GM12878 (cell line): Measurements from ENCODE around the gene SYT12. TPM values are rescaled to one million over a fixed set of nuclear protein-coding genes. Genes with fewer than 3 reads are reported as not detected.

Source experiments
- ATAC-seq: fragments of 200-7000 bp; cut with Tn5 transposase; 3 replicates; pipeline ENCODE4 v1.9.1; 2020; ENCODE audit warnings: mild to moderate bottlenecking, moderate library complexity
- BruUV-seq: library from RNA; stranded (reverse); fragments of 400-500 nt; replicated peaks from 2 replicates; lab custom pipeline; 2021; lab: Mats Ljungman, UMichigan
- CTCF ChIA-PET: fragments of 300-600 bp; sonication (Branson Sonifier 250); formaldehyde crosslinking; extraction: SDS; loops from one replicate; lab custom pipeline; 2021; ENCODE audit warnings: inconsistent platforms; lab: Yijun Ruan, JAX
- POLR2A ChIA-PET: fragments of 350-600 bp; formaldehyde crosslinking; extraction: SDS; loops from one replicate; lab custom pipeline; 2021; ENCODE audit warnings: inconsistent platforms; lab: Charles Lee
- RAD21 ChIA-PET: fragments of 300-600 bp; sonication (Branson Sonifier 250); formaldehyde crosslinking; loops from one replicate; lab custom pipeline; 2023; ENCODE audit warnings: antibody characterized with exemption; ENCODE audit not compliant: unreplicated experiment; lab: Charles Lee
- SMC1A ChIA-PET: fragments of 300-600 bp; sonication (Branson Sonifier 250); formaldehyde crosslinking; loops from one replicate; lab custom pipeline; 2023; ENCODE audit not compliant: unreplicated experiment, uncharacterized antibody; lab: Charles Lee
- DNase-seq: peaks from one replicate; pipeline ENCODE4 v3.0.0-alpha.2; 2011; ENCODE audit warnings: low read depth, low spot score
- FAIRE-seq: peaks from 3 replicates; lab custom pipeline; 2011; peaks lifted over from hg19 to GRCh38; lab: Jason Lieb, UNC
- H2AFZ ChIP-seq: 2 replicates; pipeline ENCODE4 v1.6.0; 2011; ENCODE audit warnings: low read depth, low read length, control low read depth; ENCODE audit not compliant: control insufficient read depth
- H3K27ac ChIP-seq: 2 replicates; pipeline ENCODE4 v1.5.1; 2011; ENCODE audit warnings: control low read depth; ENCODE audit not compliant: control insufficient read depth, insufficient read depth
- H3K27me3 ChIP-seq, 2 experiments: replicated peaks in 1 of 2; 2 replicates each; pipeline versions ENCODE4 v1.6.0 to v1.6.1; 2011; ENCODE audit warnings: low read length in 1 of 2; ENCODE audit not compliant: control insufficient read depth in 2 of 2, insufficient read depth in 2 of 2
- H3K36me3 ChIP-seq, 2 experiments: 2 replicates each; pipeline ENCODE4 v1.5.1; 2011; ENCODE audit warnings: low read length in 1 of 2; ENCODE audit not compliant: control insufficient read depth in 2 of 2, insufficient read depth in 2 of 2
- H3K4me1 ChIP-seq: 2 replicates; pipeline ENCODE4 v1.6.1; 2011; ENCODE audit warnings: mild to moderate bottlenecking, low read length, moderate library complexity, mixed read lengths; ENCODE audit not compliant: control insufficient read depth, insufficient read depth
- H3K4me2 ChIP-seq: 2 replicates; pipeline ENCODE4 v1.6.0; 2011; ENCODE audit warnings: control low read depth; ENCODE audit not compliant: control insufficient read depth, insufficient read depth
- H3K4me3 ChIP-seq: fragments of 200-600 bp; sonication (generic); 2 replicates; pipeline ENCODE4 v1.5.1; 2016
- H3K79me2 ChIP-seq: 2 replicates; pipeline ENCODE4 v1.6.0; 2011; ENCODE audit warnings: low read length; ENCODE audit not compliant: control insufficient read depth, insufficient read depth
- H3K9ac ChIP-seq: 2 replicates; pipeline ENCODE4 v1.8.0; 2011; ENCODE audit warnings: low read length, control low read depth, mixed read lengths; ENCODE audit not compliant: control insufficient read depth, insufficient read depth
- H3K9me3 ChIP-seq: replicated peaks from 3 replicates; pipeline ENCODE4 v1.5.1; 2011; ENCODE audit warnings: mild to moderate bottlenecking, low read length; ENCODE audit not compliant: control insufficient read depth, insufficient read depth
- H4K20me1 ChIP-seq: 2 replicates; pipeline ENCODE4 v1.6.0; 2011; ENCODE audit not compliant: control insufficient read depth, insufficient read depth
- BACH1 ChIP-seq: fragments of 450-650 bp; IDR thresholded peaks from 2 replicates; pipeline ENCODE4 v1.6.1; 2017; ENCODE audit warnings: mild to moderate bottlenecking, borderline replicate concordance
- BHLHE40 ChIP-seq, 2 experiments: fragments of 450-650 bp in 1 of 2; IDR thresholded peaks; 2 replicates each; pipeline ENCODE4 v1.6.1; 2011 to 2017; ENCODE audit warnings: low read depth in 2 of 2, borderline replicate concordance in 1 of 2, improper control_type of control experiment in 1 of 2, low read length in 1 of 2, mild to moderate bottlenecking in 1 of 2
- BMI1 ChIP-seq: fragments of 450-650 bp; IDR thresholded peaks from 2 replicates; pipeline ENCODE4 v1.6.1; 2016; ENCODE audit warnings: mild to moderate bottlenecking, moderate library complexity, borderline replicate concordance
- ESRRA ChIP-seq: IDR thresholded peaks from 2 replicates; pipeline ENCODE4 v1.6.1; 2012; ENCODE audit warnings: mild to moderate bottlenecking, low read length, improper control_type of control experiment
- IKZF1 ChIP-seq: fragments of 450-650 bp; conservative IDR thresholded peaks from 2 replicates; pipeline ENCODE4 v1.6.1; 2017; ENCODE audit warnings: antibody characterized with exemption, mild to moderate bottlenecking
- KAT2A ChIP-seq: conservative IDR thresholded peaks from 2 replicates; pipeline ENCODE4 v1.6.1; 2011; ENCODE audit warnings: low read depth, low read length; ENCODE audit not compliant: control insufficient read depth
- NFYA ChIP-seq: IDR thresholded peaks from 2 replicates; pipeline ENCODE4 v1.6.1; 2011; ENCODE audit warnings: low read depth, mild to moderate bottlenecking, low read length, improper control_type of control experiment, borderline replicate concordance
- NR2F1 ChIP-seq: fragments of 450-650 bp; conservative IDR thresholded peaks from 2 replicates; pipeline ENCODE4 v1.6.1; 2017; ENCODE audit warnings: mild to moderate bottlenecking
- RELA ChIP-seq: fragments of 450-650 bp; IDR thresholded peaks from 2 replicates; pipeline ENCODE4 v1.8.0; 2014; ENCODE audit warnings: borderline replicate concordance; ENCODE audit not compliant: partially characterized antibody
- SP1 ChIP-seq: IDR thresholded peaks from one replicate; pipeline ENCODE4 v1.6.1; 2011; ENCODE audit warnings: low read depth, low read length
- TCF7 ChIP-seq: IDR thresholded peaks from 2 replicates; pipeline ENCODE4 v1.6.1; 2014; ENCODE audit warnings: antibody characterized with exemption, borderline replicate concordance
- ZNF274 ChIP-seq: IDR thresholded peaks from one replicate; pipeline ENCODE4 v1.8.0; 2011; ENCODE audit not compliant: insufficient read length, insufficient read depth
- ZNF592 ChIP-seq: fragments of 450-650 bp; IDR thresholded peaks from 2 replicates; pipeline ENCODE4 v1.6.1; 2017; ENCODE audit warnings: mild to moderate bottlenecking, moderate library complexity
- WGBS: methylation state at CpG from one replicate; pipeline ENCODE4 v1.1.6; 2016; ENCODE audit warnings: low lambda C conversion rate; ENCODE audit not compliant: insufficient replicate concordance, insufficient coverage; ENCODE audit errors: missing lambda C conversion rate; 5-methylcytosine and 5-hydroxymethylcytosine counted together
- in situ Hi-C: fragments of 300-500 bp; cut with MboI; formaldehyde crosslinking; loops from 9 replicates; pipeline ENCODE4 v1.14.3; 2018; ENCODE audit warnings: mixed read lengths
- intact Hi-C: fragments of 100-400 bp; cut with micrococcal nuclease; formaldehyde crosslinking; loops from one replicate; pipeline ENCODE4 v1.14.2; 2022; ENCODE audit not compliant: unreplicated experiment
- polyA plus RNA-seq, 11 experiments: library from polyadenylated mRNA; depleted of rRNA in 4 of 11; unstranded in 6 of 11; stranded (reverse) in 5 of 11; fragments of >200 nt; fragmentation: Nextera tagmentation in 4 of 11; fragmentation: Illumina TruSeq in 1 of 11; extraction: Ambion mirVana in 4 of 11; extraction: Trizol in 1 of 11; gene quantifications; 1 replicate in 1 of 11; 2 replicates in 10 of 11; pipeline versions ENCODE4 v1.2.1 to v1.2.3, GENCODE V29; 2011 to 2016; ENCODE audit warnings: inconsistent platforms in 2 of 11, missing spikeins in 2 of 11, low read depth in 1 of 11
- total RNA-seq, 4 experiments: library from RNA; depleted of rRNA in 3 of 4; stranded (reverse); fragments of >200 nt in 3 of 4; fragmentation: Illumina TruSeq in 1 of 4; extraction: Trizol in 1 of 4; gene quantifications; 2 replicates each; pipeline versions ENCODE4 v1.2.1 to v1.2.3, GENCODE V29; 2013 to 2021
- TF ChIP-seq, protein P1 (sequence below): IDR thresholded peaks from 2 replicates; pipeline ENCODE4 v1.6.1; 2011; ENCODE audit warnings: borderline replicate concordance, low read depth, mild to moderate bottlenecking, moderate library complexity, mixed read lengths, low read length; ENCODE audit not compliant: insufficient read depth; ENCODE audit errors: extremely low read length
- TF ChIP-seq, protein P2 (sequence below): fragments of 450-650 bp; IDR thresholded peaks from 2 replicates; pipeline ENCODE4 v1.6.1; 2017; ENCODE audit warnings: mild to moderate bottlenecking, low read depth, inconsistent platforms; ENCODE audit not compliant: poor library complexity, severe bottlenecking

Gene SYT12
- total and polyA plus RNA-seq, 10 of the 15 experiments (the other 5 are each of a cell fraction or from before 2014, with no cell fraction given), result 0.02 to 2.3 (median 0.84) TPM; not detected in 1

- POLR2A ChIA-PET, result no interaction called here
- H3K4me2 ChIP-seq, result no peak overlapping the region
- in situ Hi-C loops, result no loop called here
- TF ChIP-seq RELA (no peak), SP1 (no peak), BMI1 (no peak), NFYA (no peak), TCF7 (no peak), ZNF592 (no peak), BHLHE40 (IDR thresholded peaks at IDR 0.05; ENCODE audit: borderline replicate concordance in 1 of 2, low read depth in 2 of 2, low read length in 1 of 2) (no peak), BACH1 (no peak), ZNF274 (no peak), IKZF1 (no peak), ESRRA (no peak), KAT2A (no peak), NR2F1 (no peak)
- TF ChIP-seq, protein P1, sequence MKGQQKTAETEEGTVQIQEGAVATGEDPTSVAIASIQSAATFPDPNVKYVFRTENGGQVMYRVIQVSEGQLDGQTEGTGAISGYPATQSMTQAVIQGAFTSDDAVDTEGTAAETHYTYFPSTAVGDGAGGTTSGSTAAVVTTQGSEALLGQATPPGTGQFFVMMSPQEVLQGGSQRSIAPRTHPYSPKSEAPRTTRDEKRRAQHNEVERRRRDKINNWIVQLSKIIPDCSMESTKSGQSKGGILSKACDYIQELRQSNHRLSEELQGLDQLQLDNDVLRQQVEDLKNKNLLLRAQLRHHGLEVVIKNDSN, result no peak
- TF ChIP-seq, protein P2, sequence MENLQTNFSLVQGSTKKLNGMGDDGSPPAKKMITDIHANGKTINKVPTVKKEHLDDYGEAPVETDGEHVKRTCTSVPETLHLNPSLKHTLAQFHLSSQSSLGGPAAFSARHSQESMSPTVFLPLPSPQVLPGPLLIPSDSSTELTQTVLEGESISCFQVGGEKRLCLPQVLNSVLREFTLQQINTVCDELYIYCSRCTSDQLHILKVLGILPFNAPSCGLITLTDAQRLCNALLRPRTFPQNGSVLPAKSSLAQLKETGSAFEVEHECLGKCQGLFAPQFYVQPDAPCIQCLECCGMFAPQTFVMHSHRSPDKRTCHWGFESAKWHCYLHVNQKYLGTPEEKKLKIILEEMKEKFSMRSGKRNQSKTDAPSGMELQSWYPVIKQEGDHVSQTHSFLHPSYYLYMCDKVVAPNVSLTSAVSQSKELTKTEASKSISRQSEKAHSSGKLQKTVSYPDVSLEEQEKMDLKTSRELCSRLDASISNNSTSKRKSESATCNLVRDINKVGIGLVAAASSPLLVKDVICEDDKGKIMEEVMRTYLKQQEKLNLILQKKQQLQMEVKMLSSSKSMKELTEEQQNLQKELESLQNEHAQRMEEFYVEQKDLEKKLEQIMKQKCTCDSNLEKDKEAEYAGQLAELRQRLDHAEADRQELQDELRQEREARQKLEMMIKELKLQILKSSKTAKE, result no peak
Observed at GRCh38 chr11:66985508-66986177, 37.3 kb upstream of the SYT12 start.

More at GRCh38 chr11:66985508-66986177, 37.3 kb upstream of the SYT12 start:
- no TSS peak for BruUV-seq
- Histone ChIP-seq H3K27me3 (no peaks in the 10 kb centered on the region), H4K20me1 (no peaks in the 10 kb centered on the region), H3K79me2 (no peaks in the 10 kb centered on the region), H3K27ac (no peak overlapping the region), H3K4me3 (no peak overlapping the region), H2AFZ (no peak overlapping the region), H3K9ac (no peak overlapping the region), H3K4me1 (peaks cover 6% of the 10 kb centered on the region; the same call in 1 of the 2 replicates), H3K36me3 (no peaks in the 10 kb centered on the region), H3K9me3 (no peaks in the 10 kb centered on the region; the same call in 2 of the 3 replicates)
- ChIA-PET CTCF (no interaction called here), RAD21 (no interaction called here), SMC1A (no interaction called here)
- WGBS, result 44% methylated on average over 8 of the region's 8 CpGs
- intact Hi-C loops, result no loop called here
- FAIRE-seq (no peak), ATAC-seq (no peak), DNase-seq (no peak)
